Measurements from ENCODE around the gene ZNF777.
A peak's percentile ranks its signal among the peaks of the same experiment; 100 is the strongest.

The ZNF777 gene

GRCh38 chr7:149460493-149461277 is at the start of gene ZNF777:
Gene ZNF777 (minus strand): TSS chr7:149461062. CDS start chr7:149456022, 5,040 bp downstream.
- Histone ChIP-seq H3K27ac (ENCODE audit: extremely low read depth, low read depth, low read length) (peak within 1 kb of the TSS; percentile 75), H3K4me3 (ENCODE audit: low read depth, low read length) (peak within 1 kb of the TSS; percentile 50), H3K9me3 (ENCODE audit: control insufficient read depth, insufficient read depth, low read depth, low read length) (no peaks in the 10 kb centered on the region), H3K36me3 (ENCODE audit: control insufficient read depth in 2 of 2, insufficient read depth in 1 of 2, low read length in 2 of 2) (peaks cover 0 to 15% of the 10 kb centered on the region in 2 experiments; a peak in 1 of 3 replicates), H3K4me1 (ENCODE audit: control insufficient read depth, insufficient read depth, low read length) (no peaks in the 10 kb centered on the region)
- ChIA-PET CTCF (interaction anchor here (0.5 to 1.7 kb wide), 7 partner anchors 16 to 1612 kb away, joined by 3 to 6 read pairs (median 3); no protein-coding TSS in a partner anchor), POLR2A (interaction anchor here (1.0 to 1.5 kb wide), 5 partner anchors 19 to 164 kb away, joined by 3 to 7 read pairs (median 3); no protein-coding TSS in a partner anchor)
- TF ChIP-seq ZNF239 (tag by site-specific recombination; IDR thresholded peaks at IDR 0.05) (no peak), ZNF654 (tag by site-specific recombination; IDR thresholded peaks at IDR 0.05; ENCODE audit: low read depth) (no peak), ZSCAN30 (tag by site-specific recombination; IDR thresholded peaks at IDR 0.05) (peak; percentile 62; the same call in 1 of the 2 replicates), TSHZ1 (tag by site-specific recombination; IDR thresholded peaks at IDR 0.05; ENCODE audit: borderline replicate concordance) (no peak), ZNF776 (tag by site-specific recombination; IDR thresholded peaks at IDR 0.05; ENCODE audit: borderline replicate concordance) (no peak), ZFP69B (tag by site-specific recombination; IDR thresholded peaks at IDR 0.05) (0 out of 2 replicates have a peak, but pooled peaks have one; percentile 33), ZNF658 (tag by site-specific recombination; IDR thresholded peaks at IDR 0.05) (no peak), YY2 (tag by site-specific recombination; IDR thresholded peaks at IDR 0.05) (peak; percentile 72; the same call in 1 of the 2 replicates), CTCF (tag by site-specific recombination; IDR thresholded peaks at IDR 0.05) (peak; percentile 71), ZFHX2 (tag by site-specific recombination; conservative IDR thresholded peaks at IDR 0.05) (peak; percentile 43), ZNF768 (tag by site-specific recombination; IDR thresholded peaks at IDR 0.05) (no peak), ZEB2 (tag by site-specific recombination; IDR thresholded peaks at IDR 0.05) (no peak), ZNF174 (tag by site-specific recombination; IDR thresholded peaks at IDR 0.05) (no peak), ZNF404 (tag by site-specific recombination; IDR thresholded peaks at IDR 0.05) (no peak), ZNF274 (IDR thresholded peaks at IDR 0.05; ENCODE audit: low read length) (no peak), ZNF274 (tag by site-specific recombination; IDR thresholded peaks at IDR 0.05; ENCODE audit: borderline replicate concordance) (no peak), ZNF433 (tag by site-specific recombination; IDR thresholded peaks at IDR 0.05; ENCODE audit: low read depth) (no peak), ZBTB8A (tag by site-specific recombination; IDR thresholded peaks at IDR 0.05) (peak; percentile 89), ZIC2 (tag by site-specific recombination; IDR thresholded peaks at IDR 0.05) (peak; percentile 67), ZXDB (tag by site-specific recombination; IDR thresholded peaks at IDR 0.05) (0 out of 2 replicates have a peak, but pooled peaks have one; percentile 48), ZNF112 (tag by site-specific recombination; IDR thresholded peaks at IDR 0.05) (no peak)
- TF ChIP-seq, protein P1, sequence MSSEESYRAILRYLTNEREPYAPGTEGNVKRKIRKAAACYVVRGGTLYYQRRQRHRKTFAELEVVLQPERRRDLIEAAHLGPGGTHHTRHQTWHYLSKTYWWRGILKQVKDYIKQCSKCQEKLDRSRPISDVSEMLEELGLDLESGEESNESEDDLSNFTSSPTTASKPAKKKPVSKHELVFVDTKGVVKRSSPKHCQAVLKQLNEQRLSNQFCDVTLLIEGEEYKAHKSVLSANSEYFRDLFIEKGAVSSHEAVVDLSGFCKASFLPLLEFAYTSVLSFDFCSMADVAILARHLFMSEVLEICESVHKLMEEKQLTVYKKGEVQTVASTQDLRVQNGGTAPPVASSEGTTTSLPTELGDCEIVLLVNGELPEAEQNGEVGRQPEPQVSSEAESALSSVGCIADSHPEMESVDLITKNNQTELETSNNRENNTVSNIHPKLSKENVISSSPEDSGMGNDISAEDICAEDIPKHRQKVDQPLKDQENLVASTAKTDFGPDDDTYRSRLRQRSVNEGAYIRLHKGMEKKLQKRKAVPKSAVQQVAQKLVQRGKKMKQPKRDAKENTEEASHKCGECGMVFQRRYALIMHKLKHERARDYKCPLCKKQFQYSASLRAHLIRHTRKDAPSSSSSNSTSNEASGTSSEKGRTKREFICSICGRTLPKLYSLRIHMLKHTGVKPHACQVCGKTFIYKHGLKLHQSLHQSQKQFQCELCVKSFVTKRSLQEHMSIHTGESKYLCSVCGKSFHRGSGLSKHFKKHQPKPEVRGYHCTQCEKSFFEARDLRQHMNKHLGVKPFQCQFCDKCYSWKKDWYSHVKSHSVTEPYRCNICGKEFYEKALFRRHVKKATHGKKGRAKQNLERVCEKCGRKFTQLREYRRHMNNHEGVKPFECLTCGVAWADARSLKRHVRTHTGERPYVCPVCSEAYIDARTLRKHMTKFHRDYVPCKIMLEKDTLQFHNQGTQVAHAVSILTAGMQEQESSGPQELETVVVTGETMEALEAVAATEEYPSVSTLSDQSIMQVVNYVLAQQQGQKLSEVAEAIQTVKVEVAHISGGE (tag by site-specific recombination; conservative IDR thresholded peaks at IDR 0.05; ENCODE audit: low read depth) = no peak
- TF ChIP-seq, protein P2, sequence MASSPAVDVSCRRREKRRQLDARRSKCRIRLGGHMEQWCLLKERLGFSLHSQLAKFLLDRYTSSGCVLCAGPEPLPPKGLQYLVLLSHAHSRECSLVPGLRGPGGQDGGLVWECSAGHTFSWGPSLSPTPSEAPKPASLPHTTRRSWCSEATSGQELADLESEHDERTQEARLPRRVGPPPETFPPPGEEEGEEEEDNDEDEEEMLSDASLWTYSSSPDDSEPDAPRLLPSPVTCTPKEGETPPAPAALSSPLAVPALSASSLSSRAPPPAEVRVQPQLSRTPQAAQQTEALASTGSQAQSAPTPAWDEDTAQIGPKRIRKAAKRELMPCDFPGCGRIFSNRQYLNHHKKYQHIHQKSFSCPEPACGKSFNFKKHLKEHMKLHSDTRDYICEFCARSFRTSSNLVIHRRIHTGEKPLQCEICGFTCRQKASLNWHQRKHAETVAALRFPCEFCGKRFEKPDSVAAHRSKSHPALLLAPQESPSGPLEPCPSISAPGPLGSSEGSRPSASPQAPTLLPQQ (tag by site-specific recombination; IDR thresholded peaks at IDR 0.05) = peak; percentile 68; the same call in 1 of the 2 replicates
- TF ChIP-seq, protein P3, sequence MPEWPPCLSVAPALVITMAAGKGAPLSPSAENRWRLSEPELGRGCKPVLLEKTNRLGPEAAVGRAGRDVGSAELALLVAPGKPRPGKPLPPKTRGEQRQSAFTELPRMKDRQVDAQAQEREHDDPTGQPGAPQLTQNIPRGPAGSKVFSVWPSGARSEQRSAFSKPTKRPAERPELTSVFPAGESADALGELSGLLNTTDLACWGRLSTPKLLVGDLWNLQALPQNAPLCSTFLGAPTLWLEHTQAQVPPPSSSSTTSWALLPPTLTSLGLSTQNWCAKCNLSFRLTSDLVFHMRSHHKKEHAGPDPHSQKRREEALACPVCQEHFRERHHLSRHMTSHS (tag by site-specific recombination; IDR thresholded peaks at IDR 0.05) = no peak
